ENCODE measurements around the gene TUSC2. TPM values are rescaled to one million over a fixed set of nuclear protein-coding genes. Genes with fewer than 3 reads are reported as not detected.
"Not testable (repeated sequence)": the region's sequence is repeated elsewhere in the genome, so short reads cannot be mapped to it uniquely, and the experiment has no call there.

TUSC2 gene
- total RNA-seq, 1 experiment from 2014 or later = 34.0 TPM

- RAD21 ChIA-PET (ENCODE audit: low non-redundant PET in 1 of 2, low total read pairs in 2 of 2, uncharacterized antibody in 2 of 2, unreplicated experiment in 2 of 2) = no interaction called here
- H3K9ac ChIP-seq (ENCODE audit: low read length) = no peak overlapping the region
- no peak overlapping the region for H3K4me3 ChIP-seq (replicated peaks in 1 of 2; ENCODE audit: low read depth in 1 of 2, low read length in 2 of 2)
- H3K79me2 ChIP-seq (ENCODE audit: insufficient read depth, low read length) = peaks cover 34% of the 10 kb centered on the region
- H3K27ac ChIP-seq (ENCODE audit: low read depth, low read length) = no peak overlapping the region; the same call in 1 of the 2 replicates
- no peak for ATAC-seq
- H3K27me3 ChIP-seq (ENCODE audit: insufficient read depth, low read length) = no peaks in the 10 kb centered on the region
- H3K9me2 ChIP-seq (ENCODE audit: insufficient read depth) = no peaks in the 10 kb centered on the region
- POLR2A ChIA-PET = interaction anchor here (1.6 to 1.9 kb wide), 2 partner anchors 11 to 15 kb away, joined by 5 to 8 read pairs; partner anchors contain the start of genes HYAL1, HYAL3 and NAA80
- CTCF ChIA-PET = interaction anchor here (1.0 kb wide), 1 partner anchor 10 kb away, joined by 3 read pairs; no protein-coding TSS in a partner anchor
- intact Hi-C loops (cut with micrococcal nuclease) = no loop called here
- H2AFZ ChIP-seq (ENCODE audit: low read depth, low read length, poor library complexity, severe bottlenecking) = no peak overlapping the region
- H3K9me3 ChIP-seq (ENCODE audit: control insufficient read depth in 1 of 2, insufficient read depth in 1 of 2, low read depth in 1 of 2, low read length in 2 of 2) = no peaks in the 10 kb centered on the region
- no TSS peak for BruUV-seq (replicated peaks)
- no peak for DNase-seq (ENCODE audit: low read depth, low spot score)
- no peak overlapping the region for H3K4me2 ChIP-seq (ENCODE audit: low read length)
- peaks cover 55 to 74% of the 10 kb centered on the region in 2 experiments for H3K4me1 ChIP-seq (ENCODE audit: control insufficient read depth in 1 of 2, insufficient read depth in 2 of 2, low read length in 2 of 2)
- peaks cover 1 to 16% of the 10 kb centered on the region in 2 experiments; a peak in 1 of 4 replicates for H3K36me3 ChIP-seq (ENCODE audit: control insufficient read depth in 1 of 2, insufficient read depth in 2 of 2, low read length in 2 of 2)
- H4K20me1 ChIP-seq (ENCODE audit: insufficient read depth) = no peaks in the 10 kb centered on the region
- TF ChIP-seq TCF7L2 (IDR thresholded peaks at IDR 0.05; ENCODE audit: borderline replicate concordance, extremely low read depth, insufficient read depth, insufficient read length) (no peak), SP1 (IDR thresholded peaks at IDR 0.05; ENCODE audit: low read depth) (no peak), POLR2AphosphoS5 (IDR thresholded peaks at IDR 0.05; ENCODE audit: low read depth, low read length) (no peak)
These were observed 13.7 kb downstream of the TUSC2 start for GRCh38 chr3:50314342-50314741.

- H3K9ac ChIP-seq (ENCODE audit: low read length); H3K4me2 ChIP-seq (ENCODE audit: low read length); H3K4me3 ChIP-seq (replicated peaks in 1 of 2; ENCODE audit: low read depth in 1 of 2, low read length in 2 of 2); ATAC-seq; BruUV-seq (replicated peaks); H4K20me1 ChIP-seq (ENCODE audit: insufficient read depth); RAD21 ChIA-PET (ENCODE audit: low non-redundant PET in 1 of 2, low total read pairs in 2 of 2, uncharacterized antibody in 2 of 2, unreplicated experiment in 2 of 2); H3K9me2 ChIP-seq (ENCODE audit: insufficient read depth); POLR2A ChIA-PET; DNase-seq (ENCODE audit: low read depth, low spot score); CTCF ChIA-PET; H3K27me3 ChIP-seq (ENCODE audit: insufficient read depth, low read length); H3K27ac ChIP-seq (ENCODE audit: low read depth, low read length); H2AFZ ChIP-seq (ENCODE audit: low read depth, low read length, poor library complexity, severe bottlenecking); H3K9me3 ChIP-seq (ENCODE audit: control insufficient read depth in 1 of 2, insufficient read depth in 1 of 2, low read depth in 1 of 2, low read length in 2 of 2); intact Hi-C loops (cut with micrococcal nuclease); H3K36me3 ChIP-seq (ENCODE audit: control insufficient read depth in 1 of 2, insufficient read depth in 2 of 2, low read length in 2 of 2): not testable (repeated sequence)
- H3K79me2 ChIP-seq (ENCODE audit: insufficient read depth, low read length) = peaks cover 16% of the 10 kb centered on the region; the same call in 1 of the 2 replicates
- peaks cover 33 to 57% of the 10 kb centered on the region in 2 experiments for H3K4me1 ChIP-seq (ENCODE audit: control insufficient read depth in 1 of 2, insufficient read depth in 2 of 2, low read length in 2 of 2)
These were observed 16.0 kb downstream of the TUSC2 start for GRCh38 chr3:50312041-50312440.
